HEK293T (cell line): ENCODE measurements around the gene CHRNE.

Experiments
- CTCF ChIA-PET: fragments of 350-600 bp; formaldehyde crosslinking; extraction: SDS; loops from one replicate; lab custom pipeline; 2021; ENCODE audit warnings: antibody characterized with exemption, inconsistent platforms; lab: Yijun Ruan, JAX
- POLR2A ChIA-PET: fragments of 350-600 bp; formaldehyde crosslinking; extraction: SDS; loops from one replicate; lab custom pipeline; 2020; ENCODE audit warnings: antibody characterized with exemption, inconsistent platforms; lab: Yijun Ruan, JAX
- DNase-seq: peaks from one replicate; pipeline ENCODE4 v3.0.0; 2012; ENCODE audit warnings: mixed read lengths; ENCODE audit errors: extremely low spot score
- ARNT ChIP-seq: fragments of 450-650 bp; IDR thresholded peaks from 2 replicates; pipeline ENCODE4 v1.6.1; 2017; ENCODE audit warnings: mild to moderate bottlenecking
- BHLHE40 ChIP-seq: fragments of 450-650 bp; IDR thresholded peaks from 2 replicates; pipeline ENCODE4 v1.6.1; 2016; ENCODE audit warnings: mild to moderate bottlenecking, moderate library complexity, borderline replicate concordance
- CTBP1 ChIP-seq: fragments of 450-650 bp; IDR thresholded peaks from 2 replicates; pipeline ENCODE4 v1.6.1; 2016; ENCODE audit warnings: borderline replicate concordance
- ELF4 ChIP-seq: fragments of 450-650 bp; IDR thresholded peaks from 2 replicates; pipeline ENCODE4 v1.6.1; 2017; ENCODE audit warnings: antibody characterized with exemption
- FOXA1 ChIP-seq: fragments of 450-650 bp; IDR thresholded peaks from 2 replicates; pipeline ENCODE4 v1.6.1; 2016; ENCODE audit warnings: mild to moderate bottlenecking
- FOXK2 ChIP-seq: fragments of 450-650 bp; IDR thresholded peaks from 2 replicates; pipeline ENCODE4 v1.6.1; 2016; ENCODE audit warnings: mild to moderate bottlenecking
- FOXM1 ChIP-seq: fragments of 450-650 bp; IDR thresholded peaks from 2 replicates; pipeline ENCODE4 v1.6.1; 2017; ENCODE audit warnings: mild to moderate bottlenecking, borderline replicate concordance
- HDGF ChIP-seq: fragments of 450-650 bp; IDR thresholded peaks from 2 replicates; pipeline ENCODE4 v1.6.1; 2017; ENCODE audit warnings: antibody characterized with exemption, borderline replicate concordance
- L3MBTL2 ChIP-seq: fragments of 450-650 bp; conservative IDR thresholded peaks from 2 replicates; pipeline ENCODE4 v1.6.1; 2016; ENCODE audit warnings: mild to moderate bottlenecking
- LEF1 ChIP-seq: fragments of 450-650 bp; IDR thresholded peaks from 2 replicates; pipeline ENCODE4 v1.6.1; 2017; ENCODE audit warnings: mild to moderate bottlenecking, borderline replicate concordance
- NFRKB ChIP-seq: fragments of 450-650 bp; IDR thresholded peaks from 2 replicates; pipeline ENCODE4 v1.6.1; 2016; ENCODE audit warnings: mild to moderate bottlenecking, moderate library complexity
- PKNOX1 ChIP-seq: fragments of 450-650 bp; IDR thresholded peaks from 2 replicates; pipeline ENCODE4 v1.6.1; 2016
- SP1 ChIP-seq: fragments of 450-650 bp; IDR thresholded peaks from 2 replicates; pipeline ENCODE4 v1.6.1; 2017
- SUZ12 ChIP-seq: fragments of 450-650 bp; IDR thresholded peaks from 2 replicates; pipeline ENCODE4 v1.6.1; 2016; ENCODE audit warnings: mild to moderate bottlenecking
- TARDBP ChIP-seq: fragments of 450-650 bp; IDR thresholded peaks from 2 replicates; pipeline ENCODE4 v1.6.1; 2016
- ZNF384 ChIP-seq: fragments of 450-650 bp; IDR thresholded peaks from 2 replicates; pipeline ENCODE4 v1.6.1; 2016

CHRNE gene

GRCh38 chr17:4856937-4857314, 46.0 kb downstream of the CHRNE start:
- ChIA-PET CTCF (no interaction called here), POLR2A (no interaction called here)
- no peak for TF ChIP-seq FOXK2
- no peak for TF ChIP-seq L3MBTL2
- TF ChIP-seq ARNT: no peak
- no peak for TF ChIP-seq PKNOX1
- TF ChIP-seq FOXA1: no peak
- no peak for TF ChIP-seq ZNF384
- TF ChIP-seq HDGF: no peak
- no peak for TF ChIP-seq FOXM1
- no peak for TF ChIP-seq CTBP1
- TF ChIP-seq LEF1: no peak
- no peak for TF ChIP-seq SP1
- no peak for DNase-seq

GRCh38 chr17:4856271-4856936, 46.5 kb downstream of the CHRNE start:
- DNase-seq: no peak
- POLR2A ChIA-PET: no interaction called here
- TF ChIP-seq NFRKB (no peak), L3MBTL2 (no peak), ELF4 (no peak), FOXM1 (no peak), BHLHE40 (no peak), FOXA1 (no peak), ZNF384 (no peak), CTBP1 (no peak), TARDBP (no peak)
- CTCF ChIA-PET: no interaction called here

GRCh38 chr17:4854111-4854681, 48.7 kb downstream of the CHRNE start:
- POLR2A ChIA-PET: no interaction called here
- CTCF ChIA-PET: no interaction called here
- no peak for DNase-seq
- TF ChIP-seq FOXK2: no peak
- no peak for TF ChIP-seq ELF4

- CTCF ChIA-PET: no interaction called here
- no peak for DNase-seq
- POLR2A ChIA-PET: no interaction called here
- no peak for TF ChIP-seq SUZ12
- TF ChIP-seq FOXA1: no peak
Measured at GRCh38 chr17:4853208-4853671, 49.7 kb downstream of the CHRNE start.

GRCh38 chr17:4852567-4853207, 50.2 kb downstream of the CHRNE start:
- POLR2A ChIA-PET: no interaction called here
- CTCF ChIA-PET: no interaction called here
- no peak for TF ChIP-seq PKNOX1
- no peak for TF ChIP-seq SP1
- no peak for TF ChIP-seq ZNF384
- no peak for TF ChIP-seq TARDBP
- no peak for TF ChIP-seq BHLHE40
- TF ChIP-seq SUZ12: no peak
- no peak for TF ChIP-seq FOXK2
- TF ChIP-seq ELF4: no peak
- no peak for TF ChIP-seq CTBP1
- TF ChIP-seq NFRKB: no peak
- no peak for TF ChIP-seq HDGF
- no peak for TF ChIP-seq LEF1
- no peak for TF ChIP-seq FOXA1
- no peak for TF ChIP-seq ARNT

GRCh38 chr17:4851084-4851483, 51.8 kb downstream of the CHRNE start:
- POLR2A ChIA-PET: no interaction called here
- CTCF ChIA-PET: interaction anchor here (0.6 kb wide), 1 partner anchor 51 kb away, joined by 7 read pairs; no protein-coding TSS in a partner anchor

More at GRCh38 chr17:4852567-4853207, 50.2 kb downstream of the CHRNE start:
- DNase-seq: no peak

More at GRCh38 chr17:4851084-4851483, 51.8 kb downstream of the CHRNE start:
- DNase-seq: no peak
- TF ChIP-seq ZNF384 (no peak), HDGF (no peak), CTBP1 (no peak), FOXM1 (no peak), NFRKB (no peak), PKNOX1 (no peak)
